NCI-H2171 treated with DMSO at 0.1 percent for 48 hours (cell line): ENCODE results near the gene AVPR1B.

Source experiments
- DNase-seq: peaks from one replicate; lab custom pipeline; 2025; lab: John Stamatoyannopoulos, UW

Gene AVPR1B

DNA sequence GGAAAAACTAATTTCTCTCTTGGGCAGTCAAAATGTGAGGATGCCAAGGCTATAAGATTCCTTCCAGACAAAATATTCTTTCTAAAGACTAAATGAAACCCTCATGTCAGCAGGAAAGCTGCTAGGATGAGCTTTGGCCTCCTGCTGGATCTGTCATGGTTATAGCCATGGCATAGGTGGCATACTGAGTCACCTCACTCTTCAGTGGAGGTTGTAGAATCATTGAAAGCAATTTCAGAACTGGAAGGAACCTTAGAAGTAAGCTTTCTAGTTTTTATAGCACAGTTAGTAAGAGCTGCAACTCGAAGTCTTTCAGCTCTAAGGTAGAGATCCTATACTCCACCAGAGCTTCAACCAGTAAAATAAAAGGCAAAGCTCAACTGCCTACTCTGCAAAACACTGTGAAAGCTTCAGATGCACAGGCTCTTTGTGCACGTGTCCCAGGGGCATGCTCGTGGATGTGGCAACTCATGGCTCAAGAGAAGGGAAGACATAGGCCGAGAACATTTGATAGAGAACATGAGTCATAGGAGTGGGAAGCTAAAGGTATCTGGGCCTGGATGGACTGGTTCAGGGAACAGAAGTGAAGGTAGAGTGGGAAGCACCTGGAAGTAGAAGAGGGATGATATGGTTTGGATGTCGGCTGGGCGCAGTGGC, 5.8 kb downstream of the AVPR1B start:
- no peak for DNase-seq

DNA sequence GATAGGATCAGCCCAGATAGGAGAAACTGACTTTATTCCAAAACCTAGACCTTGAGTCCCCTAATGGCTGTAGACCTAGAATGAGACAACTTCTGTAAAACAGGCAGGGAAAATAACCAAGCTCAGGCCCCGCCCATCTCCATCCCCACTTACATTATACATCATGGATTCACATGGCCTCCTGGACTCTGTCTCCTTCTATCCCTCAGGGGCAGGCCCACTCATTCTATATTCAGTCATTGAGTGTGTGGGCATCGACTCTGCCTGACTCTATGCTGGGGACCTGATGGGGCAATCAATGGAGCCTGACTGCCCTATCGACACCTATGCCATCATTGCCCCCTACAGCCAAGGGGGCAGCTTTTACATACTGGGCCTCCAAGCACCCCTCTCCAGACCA, 6.4 kb downstream of the AVPR1B start:
- no peak for DNase-seq

DNA sequence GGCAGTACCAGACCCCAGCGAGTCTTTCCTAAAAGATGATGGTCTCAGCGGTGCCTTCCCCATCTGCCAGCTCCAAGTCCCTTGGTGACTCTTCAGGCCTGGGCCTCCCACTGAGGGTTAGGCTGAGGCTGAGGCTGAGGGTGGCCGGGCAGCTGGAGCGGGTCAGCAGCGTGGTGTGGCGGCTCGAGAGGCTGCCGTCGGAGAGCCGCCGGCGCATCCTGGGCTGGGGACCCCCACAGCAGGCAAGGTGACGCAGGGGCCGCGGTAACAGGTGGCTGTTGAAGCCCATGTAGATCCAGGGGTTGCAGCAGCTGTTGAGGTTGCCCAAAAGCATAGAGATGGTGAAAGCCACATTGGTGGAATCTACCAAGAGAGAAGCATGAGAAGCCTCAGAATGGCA, 7.0 kb downstream of the AVPR1B start:
- no peak for DNase-seq

DNA sequence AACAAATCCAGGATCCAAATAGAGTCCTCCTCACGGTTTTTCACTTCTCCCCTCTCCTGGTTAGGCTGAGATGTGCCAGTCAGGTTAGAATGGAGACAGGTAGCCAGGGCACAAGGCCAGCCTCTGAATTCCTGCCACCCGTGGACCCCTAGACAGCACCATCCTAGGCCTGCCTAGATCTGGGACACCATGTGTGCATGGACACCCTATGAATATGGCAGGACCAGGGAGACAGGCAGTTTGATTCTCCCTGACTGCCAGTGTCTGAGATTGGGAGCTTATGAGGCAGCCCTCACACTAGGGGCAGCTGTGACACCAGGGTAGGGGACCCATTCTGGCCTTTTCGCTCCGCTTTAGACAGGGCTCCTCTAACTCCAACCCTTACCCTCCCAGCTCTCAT, 7.5 kb downstream of the AVPR1B start:
- no peak for DNase-seq

DNA sequence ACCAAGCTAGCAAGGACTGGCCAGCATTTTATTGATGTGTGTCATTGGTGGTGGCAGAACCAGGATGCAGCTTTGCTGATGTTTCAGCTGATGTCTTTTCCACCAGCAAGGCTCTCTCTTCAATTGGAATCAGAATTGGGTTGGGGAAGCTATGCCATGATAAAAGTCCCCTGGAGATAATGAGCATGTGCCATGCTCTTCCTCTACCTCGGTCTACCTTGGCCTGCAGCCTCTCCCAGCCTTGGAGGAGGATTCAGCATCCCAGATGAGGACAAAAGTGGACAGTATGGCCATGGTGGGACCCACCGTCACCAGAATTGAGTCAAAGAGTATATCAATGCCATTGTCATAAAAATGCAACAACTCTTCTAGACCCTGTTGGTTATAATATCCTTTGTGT, 8.6 kb downstream of the AVPR1B start:
- no peak for DNase-seq

DNA sequence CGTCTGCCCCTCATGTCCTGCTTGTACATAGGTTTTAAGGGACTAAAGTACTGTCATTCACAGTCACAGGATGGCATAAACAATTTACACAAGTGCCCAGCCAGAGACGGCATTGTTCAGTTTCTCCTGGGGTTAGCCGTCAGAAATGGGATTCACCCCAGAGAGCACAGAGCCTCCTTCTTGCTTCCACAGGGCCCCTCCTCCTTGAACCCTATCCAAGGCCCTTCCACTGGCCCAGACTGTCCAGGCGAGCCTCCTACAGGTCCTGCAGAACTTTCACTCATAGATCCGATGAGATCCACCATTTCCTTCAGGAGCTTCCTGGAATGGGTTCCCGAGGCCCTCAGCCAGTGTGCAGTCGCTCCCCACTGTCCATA, 10.0 kb downstream of the AVPR1B start:
- no peak for DNase-seq

DNA sequence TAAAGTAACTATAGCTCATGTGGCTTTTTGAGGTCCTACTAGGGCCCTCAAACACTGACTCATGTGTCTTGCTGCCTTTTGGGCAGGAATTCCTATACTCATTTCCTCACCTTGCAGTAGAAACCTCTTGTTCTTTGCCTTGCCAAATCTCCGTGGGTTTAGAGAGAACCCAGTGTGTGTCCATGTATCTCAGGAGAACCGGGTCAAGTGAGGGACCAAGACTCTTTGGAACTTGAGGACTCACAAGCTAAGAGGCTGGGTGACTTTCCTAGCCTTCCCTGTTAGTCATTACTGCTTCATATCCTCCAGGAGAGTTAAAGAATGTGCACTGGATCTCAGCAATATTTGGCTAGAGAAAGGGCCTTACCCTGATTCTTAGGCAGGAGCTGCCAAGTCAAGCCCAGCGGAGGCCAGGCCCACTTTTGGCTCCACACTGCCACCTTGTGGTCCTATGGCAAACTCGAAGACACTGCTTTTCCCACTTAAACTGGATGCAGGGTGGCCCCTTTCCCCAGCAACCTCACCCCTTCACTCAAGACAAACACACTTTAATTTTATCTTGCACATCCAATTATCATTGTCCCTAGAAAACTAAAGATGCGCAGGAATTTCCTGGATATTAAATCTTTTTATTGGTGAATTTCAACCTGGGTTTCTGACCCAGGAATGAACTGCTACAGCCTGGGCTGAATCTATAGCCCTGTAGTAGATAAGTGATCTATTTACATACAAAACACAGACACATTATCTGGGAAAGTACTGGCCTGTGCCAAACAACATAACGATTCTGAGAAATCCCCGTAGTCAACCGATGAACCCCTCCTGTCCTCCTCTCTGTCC, 10.6 kb downstream of the AVPR1B start:
- peak; percentile 73 for DNase-seq

DNA sequence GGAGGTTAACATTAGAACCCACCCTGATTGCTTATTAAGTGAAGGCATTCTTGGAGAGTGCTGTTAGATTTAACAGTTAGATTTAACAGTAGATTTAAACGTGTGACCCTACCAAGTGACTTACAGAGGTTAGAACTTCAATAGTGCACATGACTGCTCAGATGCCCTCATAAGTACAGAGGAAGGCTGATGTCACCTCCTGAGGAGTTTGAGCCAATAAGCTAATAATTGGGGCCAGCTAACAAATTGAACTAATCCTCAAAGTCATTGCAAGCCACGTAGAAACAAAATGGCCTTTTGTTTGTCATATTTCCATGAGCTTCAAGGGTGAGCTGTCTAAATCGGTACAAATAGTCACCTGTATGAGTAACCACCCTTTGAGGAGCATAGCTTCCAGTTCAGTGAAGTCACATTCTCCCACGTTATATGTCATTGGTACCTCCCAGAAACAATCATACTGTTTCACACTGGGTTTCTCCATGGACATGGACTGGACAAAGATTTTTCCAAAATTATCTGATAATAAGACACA, 11.7 kb downstream of the AVPR1B start:
- DNase-seq: no peak

DNA sequence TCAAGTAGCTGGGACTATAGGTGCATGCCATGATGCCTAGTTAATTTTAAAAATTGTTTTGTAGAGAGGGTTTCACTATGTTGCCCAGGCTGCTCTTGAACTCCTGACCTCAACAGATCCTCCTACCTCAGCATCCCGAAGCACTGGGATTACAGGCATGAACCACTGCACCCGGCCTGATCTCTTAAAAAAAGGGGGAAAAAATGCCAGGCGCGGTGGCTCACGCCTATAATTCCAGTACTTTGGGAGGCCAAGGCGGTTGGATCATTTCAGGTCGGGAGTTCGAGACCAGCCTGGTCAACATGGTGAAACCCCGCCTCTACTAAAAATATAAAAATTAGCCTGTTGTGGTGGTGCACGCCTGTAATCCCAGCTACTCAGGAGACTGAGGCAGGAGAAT, 13.2 kb downstream of the AVPR1B start:
- no peak for DNase-seq

DNA sequence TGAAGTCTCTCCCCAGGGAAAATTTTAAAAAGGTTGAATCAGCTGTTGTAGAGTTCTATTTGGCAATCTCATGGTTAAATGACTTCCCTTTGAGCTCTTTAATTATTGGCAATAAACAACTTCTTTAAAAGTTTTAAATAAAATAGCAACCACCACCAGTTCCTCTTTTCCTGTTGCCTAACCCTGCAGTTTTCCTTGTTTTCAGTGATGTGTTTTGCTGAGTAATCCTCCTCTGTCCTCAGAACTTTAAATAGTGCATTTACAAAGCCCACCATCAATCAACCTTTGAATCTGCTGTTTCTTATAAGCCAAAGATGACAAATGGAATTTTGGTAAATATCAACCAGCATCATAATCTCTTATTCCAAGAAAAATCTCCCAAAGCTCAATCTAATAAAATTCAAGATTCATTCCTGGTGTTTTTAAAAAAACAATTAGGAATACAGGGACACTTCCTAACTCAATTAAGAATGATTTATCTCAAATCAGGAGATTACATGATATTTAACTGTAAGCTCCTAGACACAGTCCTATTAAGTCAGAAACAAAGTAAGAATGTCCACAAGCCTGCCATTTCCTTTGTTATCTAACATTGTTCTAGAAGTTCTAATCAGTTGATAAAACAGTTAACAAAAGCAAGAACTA, 14.8 kb downstream of the AVPR1B start:
- DNase-seq: no peak

DNA sequence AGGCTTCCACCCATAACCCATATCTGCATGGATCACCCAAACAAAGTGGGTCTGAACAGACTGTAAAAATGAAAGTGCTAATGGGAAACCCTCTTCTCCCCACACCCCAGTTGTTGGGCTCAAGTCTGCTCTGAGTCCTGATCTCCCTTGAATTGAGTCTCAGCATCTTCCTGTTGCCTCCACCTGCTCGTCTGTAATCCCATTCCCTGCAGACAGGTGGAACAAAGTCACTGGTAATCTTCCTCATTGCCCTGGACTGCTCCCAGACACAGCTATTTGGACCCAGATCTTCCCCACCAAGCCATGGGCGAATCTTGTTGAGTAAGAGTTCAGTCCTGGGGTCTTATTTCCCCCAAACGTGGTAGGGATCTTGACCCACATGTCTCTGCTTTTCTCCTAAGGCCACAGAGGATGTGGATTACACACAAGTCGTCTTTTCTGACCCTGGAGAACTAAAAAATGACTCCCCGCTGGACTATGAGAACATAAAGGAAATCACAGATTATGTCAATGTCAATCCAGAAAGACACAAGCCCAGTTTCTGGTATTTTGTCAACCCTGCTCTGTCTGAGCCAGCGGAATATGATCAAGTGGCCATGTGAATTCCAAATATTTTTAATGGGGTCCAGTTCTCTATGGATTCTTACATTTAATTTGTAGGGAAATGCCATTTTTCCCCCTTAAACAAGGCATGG, 15.7 kb downstream of the AVPR1B start:
- no peak for DNase-seq

DNA sequence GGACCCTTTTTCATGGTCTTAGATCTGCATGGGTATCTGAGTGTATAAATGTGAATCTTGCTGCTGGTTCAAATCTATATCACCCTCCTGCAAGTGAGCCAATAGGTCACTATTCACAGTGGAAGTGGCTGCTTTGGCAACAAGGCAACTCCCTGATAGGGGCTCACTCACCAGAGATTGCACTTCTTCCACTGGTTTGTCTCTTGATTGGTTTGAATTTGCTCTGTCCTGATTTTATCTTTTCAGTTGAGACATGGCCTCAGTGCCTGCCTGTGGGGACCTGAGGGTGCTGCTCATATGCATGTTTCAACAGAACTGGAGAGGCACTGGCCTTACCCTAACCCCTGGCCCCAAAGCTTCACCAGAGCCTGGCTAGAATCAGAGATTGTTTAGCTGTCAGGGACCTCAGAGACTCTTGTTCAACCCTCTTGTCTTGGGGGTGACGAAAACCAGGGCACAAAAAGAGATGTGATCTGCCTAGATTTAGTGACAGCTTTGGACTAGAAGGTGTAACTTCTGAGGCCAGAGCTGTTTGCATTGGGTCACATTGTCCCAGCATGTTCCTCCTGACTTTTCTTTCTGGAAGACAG, 16.9 kb downstream of the AVPR1B start:
- DNase-seq: no peak

DNA sequence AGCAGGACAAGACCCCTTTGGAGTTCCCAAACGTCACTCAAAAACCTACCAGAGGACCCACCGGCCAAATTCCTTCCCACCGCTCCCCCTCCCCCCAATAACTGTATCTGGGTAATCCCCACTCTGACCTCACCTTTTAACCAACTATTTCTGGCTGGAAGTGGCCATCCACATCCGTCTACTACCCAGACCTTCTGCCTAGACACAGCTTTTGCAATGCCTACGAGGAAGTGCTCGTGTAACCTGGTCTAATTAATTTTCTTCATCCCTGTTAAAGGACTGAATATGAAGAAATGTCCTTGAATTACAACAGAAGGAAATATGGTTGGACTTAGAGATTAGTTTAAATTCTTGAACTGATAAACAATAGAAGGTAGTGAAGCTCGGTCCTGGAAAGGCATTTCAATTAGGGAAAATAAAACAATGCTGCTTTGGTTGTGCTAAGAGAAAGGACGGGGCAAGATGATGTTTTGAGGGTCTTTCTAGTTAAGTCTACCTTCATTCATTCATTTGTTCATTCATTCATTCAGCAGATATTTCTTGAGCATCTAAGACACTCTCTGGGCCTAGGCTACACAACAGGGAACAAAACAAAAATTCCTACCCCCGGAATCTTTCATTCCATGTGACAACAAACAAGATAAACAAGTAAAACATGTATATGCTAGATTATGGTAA, 18.8 kb downstream of the AVPR1B start:
- no peak for DNase-seq

DNA sequence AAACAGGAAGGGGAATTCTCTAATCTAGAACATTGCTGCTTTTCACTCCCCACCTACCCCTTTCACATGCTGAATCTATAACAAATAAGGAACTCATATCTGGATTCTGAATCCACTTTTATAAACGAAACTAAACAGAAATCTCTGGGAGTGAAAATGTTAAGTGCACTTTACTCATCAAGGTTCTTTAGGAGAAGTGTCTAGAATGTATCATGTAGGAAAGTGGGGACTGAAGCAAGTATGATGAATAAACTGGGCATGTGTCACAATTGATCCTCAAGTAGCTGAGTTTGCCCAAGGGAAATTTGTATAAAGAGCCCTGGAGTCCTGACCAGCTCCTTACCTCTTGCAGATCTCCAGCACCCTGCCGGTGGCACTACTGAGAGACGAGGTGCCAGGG, 19.8 kb downstream of the AVPR1B start:
- no peak for DNase-seq

DNA sequence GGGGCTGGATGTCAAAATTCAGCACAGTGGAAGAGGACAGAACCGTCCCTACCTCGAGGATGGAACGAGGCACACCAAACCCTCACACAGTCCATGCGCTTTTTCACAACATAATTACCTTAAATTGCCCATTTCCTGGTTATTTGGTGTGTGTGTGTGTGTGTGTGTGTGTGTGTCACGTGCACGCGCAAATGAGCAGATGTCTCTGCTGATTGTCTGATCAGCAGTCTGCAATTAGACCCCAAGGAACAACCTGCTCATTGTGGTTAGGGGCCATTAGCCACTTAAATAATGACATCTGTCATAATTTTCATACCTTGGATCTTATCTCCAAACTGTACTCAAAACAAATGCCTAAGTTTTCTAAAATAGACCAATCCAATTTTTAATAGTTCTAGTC, 23.2 kb downstream of the AVPR1B start:
- peak; percentile 83 for DNase-seq

DNA sequence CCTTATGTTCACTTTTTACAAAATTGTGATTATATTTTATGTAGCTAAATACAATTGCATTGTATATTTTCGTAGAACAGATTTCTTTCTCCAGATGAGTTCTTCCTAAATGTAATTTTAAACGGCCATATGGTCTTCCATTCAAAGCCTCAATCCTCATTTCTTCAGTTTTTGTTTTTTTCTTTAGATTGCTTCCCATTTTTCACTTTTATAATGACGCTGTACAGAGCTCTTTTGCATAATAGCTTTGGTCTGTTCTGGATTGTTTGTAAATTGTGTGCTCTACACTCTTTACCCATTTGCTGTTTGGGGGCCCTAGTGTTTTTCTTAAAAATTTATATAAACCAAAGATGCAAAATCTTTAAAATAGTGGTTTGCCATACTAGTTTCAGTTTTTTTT, 27.8 kb downstream of the AVPR1B start:
- DNase-seq: no peak

DNA sequence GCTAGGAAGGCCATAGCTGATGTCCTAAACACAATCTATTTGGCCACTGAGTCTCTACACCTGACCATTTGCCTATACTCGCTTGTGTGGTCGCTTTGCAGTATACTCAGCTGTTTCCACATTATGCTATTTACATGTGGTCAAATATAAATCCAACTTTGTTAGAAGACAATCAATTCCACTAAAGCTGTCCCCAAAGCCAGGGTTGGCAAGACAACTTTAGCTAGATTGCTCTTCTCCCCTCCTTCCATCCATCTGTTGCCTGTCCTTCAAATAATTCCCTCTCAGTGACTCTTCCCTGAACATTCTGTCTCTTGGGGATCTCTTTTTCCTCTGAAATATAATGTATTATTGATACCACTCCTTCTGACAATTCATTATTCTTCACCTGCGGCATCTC, 30.1 kb downstream of the AVPR1B start:
- DNase-seq: peak; percentile 15

DNA sequence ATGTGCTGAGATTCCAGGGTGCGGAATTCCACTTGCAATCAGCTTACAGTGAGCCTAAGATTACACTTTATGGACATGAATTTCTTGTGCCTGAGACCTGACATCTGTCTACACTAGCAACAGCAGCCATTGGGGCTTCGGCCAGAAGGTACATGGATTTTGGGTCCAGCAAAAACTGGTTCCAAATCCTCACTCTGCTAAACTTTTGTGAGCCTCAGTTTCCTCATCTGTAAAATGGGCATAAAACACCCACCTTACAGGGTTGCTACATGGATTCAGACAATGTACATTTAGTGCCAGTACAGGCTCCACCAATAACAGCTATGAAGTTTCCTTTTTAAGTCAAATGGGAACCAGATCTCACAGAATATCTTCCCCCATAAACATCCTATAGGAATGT, 33.4 kb downstream of the AVPR1B start:
- DNase-seq: no peak

DNA sequence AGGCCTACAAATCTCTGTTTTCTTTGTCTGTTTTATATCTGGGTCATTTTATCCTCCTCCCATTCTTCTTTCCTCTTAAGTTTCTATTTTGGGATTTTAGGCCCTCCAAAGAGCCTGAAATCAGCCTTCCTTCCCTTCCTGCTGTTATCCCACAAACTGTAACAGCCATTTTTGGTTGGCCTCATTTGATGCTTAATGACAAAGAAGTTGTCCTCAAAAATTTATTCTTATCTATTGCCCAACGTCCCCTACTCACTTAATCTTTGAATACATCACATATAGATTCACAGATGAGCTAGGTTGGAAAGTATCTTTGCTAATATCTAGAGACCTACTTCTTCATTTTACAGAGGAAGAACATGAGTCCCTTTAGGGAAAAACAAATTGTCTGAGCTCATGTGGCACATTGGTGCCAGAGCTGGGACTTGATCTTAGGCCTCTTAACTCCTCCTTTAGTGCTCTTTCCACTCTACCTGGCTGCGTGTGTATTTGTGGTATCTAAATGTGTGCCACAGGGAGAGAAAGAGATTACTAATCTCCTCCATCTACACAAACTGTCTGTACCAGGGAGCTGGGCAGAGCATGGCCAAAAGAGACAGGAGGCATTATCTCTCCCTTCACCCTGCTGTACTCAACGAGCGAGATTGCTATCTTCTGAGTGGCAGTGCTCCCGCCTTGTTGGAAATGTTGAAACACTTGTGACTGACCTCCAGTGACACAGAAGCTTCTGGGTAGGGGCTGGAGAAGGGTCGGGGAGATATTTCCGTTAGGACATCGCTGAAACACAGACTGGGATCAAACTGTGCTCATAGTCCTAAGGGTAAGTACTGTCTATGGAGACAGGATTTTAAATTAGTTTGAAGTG, 34.1 kb downstream of the AVPR1B start:
- DNase-seq: no peak

DNA sequence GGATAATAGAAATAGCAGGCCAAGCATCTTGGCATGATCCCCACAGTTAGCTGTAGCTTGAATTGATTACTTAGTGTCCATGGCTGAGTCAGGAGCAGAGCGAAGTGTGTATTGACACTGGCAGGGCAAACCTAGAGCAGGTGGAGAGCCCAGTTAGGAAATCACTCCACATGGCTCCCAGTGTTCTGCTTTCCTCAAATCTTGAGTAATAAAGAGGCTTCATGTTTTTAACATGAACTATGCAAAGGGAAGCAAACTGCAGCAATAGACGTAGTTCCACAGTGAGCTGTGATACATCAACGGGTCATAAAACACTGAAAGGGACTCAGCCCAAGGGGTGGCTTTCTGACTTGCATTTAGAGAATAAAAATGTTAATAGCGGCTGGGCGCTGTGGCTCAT, 35.3 kb downstream of the AVPR1B start:
- DNase-seq: no peak
